Fibroblast of villous mesenchyme (primary cell): ENCODE results near the gene ADAR. TPM values are rescaled to one million over a fixed set of nuclear protein-coding genes. Genes with fewer than 3 reads are reported as not detected.

Experiments
- DNase-seq: peaks from one replicate; pipeline ENCODE4 v3.0.0-alpha.2; 2010; ENCODE audit warnings: low read depth
- H3K4me3 ChIP-seq: 2 replicates; pipeline ENCODE4 v1.5.1; 2011; ENCODE audit warnings: low read depth, mild to moderate bottlenecking, low read length
- total RNA-seq: library from RNA; depleted of rRNA; stranded (reverse); fragments of >200 nt; gene quantifications from 2 replicates; pipeline ENCODE4 v1.2.3, GENCODE V29; 2012
- TF ChIP-seq, protein P1 (sequence below): IDR thresholded peaks from 2 replicates; pipeline ENCODE4 v1.5.1; 2012; ENCODE audit warnings: low read depth, mild to moderate bottlenecking, low read length; ENCODE audit not compliant: insufficient read depth

ADAR gene
- total RNA-seq, 1 donor, result 142 TPM

DNA sequence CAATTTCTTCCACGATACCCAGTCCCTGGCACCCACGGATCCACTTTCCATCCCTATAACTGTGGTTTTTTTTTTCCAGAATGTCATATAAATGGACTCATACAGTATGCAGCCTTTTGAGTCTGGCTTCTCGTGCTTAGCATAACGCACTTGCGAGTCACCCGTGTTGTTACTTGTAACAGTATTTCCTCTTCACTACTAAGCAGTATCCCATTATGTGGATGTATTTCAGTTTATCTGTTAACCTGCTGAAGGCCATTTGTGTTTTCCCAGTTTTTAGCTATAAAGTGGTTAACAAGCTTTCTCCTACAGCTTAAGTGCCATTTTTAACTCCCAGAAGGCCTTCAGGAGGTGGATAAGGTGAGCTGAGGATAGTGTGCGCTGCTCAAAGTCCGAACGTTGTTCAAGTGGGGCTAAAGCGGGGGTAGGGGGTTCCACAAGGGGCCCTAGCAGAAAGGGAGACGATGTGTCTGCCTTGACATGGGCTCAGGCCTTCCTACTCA, 829 bp downstream of the ADAR start:
- TF ChIP-seq, protein P1, sequence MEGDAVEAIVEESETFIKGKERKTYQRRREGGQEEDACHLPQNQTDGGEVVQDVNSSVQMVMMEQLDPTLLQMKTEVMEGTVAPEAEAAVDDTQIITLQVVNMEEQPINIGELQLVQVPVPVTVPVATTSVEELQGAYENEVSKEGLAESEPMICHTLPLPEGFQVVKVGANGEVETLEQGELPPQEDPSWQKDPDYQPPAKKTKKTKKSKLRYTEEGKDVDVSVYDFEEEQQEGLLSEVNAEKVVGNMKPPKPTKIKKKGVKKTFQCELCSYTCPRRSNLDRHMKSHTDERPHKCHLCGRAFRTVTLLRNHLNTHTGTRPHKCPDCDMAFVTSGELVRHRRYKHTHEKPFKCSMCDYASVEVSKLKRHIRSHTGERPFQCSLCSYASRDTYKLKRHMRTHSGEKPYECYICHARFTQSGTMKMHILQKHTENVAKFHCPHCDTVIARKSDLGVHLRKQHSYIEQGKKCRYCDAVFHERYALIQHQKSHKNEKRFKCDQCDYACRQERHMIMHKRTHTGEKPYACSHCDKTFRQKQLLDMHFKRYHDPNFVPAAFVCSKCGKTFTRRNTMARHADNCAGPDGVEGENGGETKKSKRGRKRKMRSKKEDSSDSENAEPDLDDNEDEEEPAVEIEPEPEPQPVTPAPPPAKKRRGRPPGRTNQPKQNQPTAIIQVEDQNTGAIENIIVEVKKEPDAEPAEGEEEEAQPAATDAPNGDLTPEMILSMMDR, result no peak
- DNase-seq, result peak; percentile 46
- H3K4me3 ChIP-seq, result peak overlapping the region; percentile 89

DNA sequence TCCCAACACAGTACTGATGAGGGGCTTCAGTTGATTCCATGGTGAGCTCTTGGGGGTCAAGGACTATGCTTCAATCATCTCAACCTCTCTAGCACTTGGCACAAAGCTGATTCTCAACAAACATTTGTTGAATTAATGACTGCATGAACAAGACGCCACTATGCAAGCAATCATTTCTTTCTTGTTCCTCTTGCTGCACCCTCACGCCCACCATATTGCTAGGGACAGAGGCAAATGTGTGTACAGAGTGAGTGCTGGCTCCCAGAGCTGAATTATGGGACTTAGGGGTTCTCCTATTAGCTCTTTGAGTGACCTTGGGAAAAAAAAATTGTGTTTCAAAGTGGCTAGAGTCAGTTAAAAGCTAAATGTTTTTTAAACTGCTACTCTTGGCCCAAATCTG, 2.5 kb downstream of the ADAR start:
- TF ChIP-seq, protein P1, result no peak
- no peak overlapping the region for H3K4me3 ChIP-seq
- no peak for DNase-seq

DNA sequence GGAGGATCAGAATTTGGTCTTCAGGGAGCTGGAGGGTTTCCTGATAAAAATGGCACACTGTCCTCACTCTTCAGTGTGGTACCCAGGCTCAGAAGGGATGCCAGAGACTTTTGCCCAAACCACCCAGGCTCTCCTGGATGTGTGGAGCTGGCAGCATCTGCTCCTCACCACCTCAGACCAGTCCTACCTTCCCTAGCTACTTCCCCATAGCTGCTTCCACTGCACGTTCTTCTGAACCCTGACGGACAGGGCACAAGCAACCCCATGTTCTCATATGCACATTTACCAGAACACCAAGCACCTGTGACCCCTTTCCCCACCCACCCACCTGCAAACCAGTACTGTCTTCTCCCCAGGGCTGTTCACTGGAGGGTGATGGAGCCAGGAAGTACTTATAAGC, 4.7 kb downstream of the ADAR start:
- TF ChIP-seq, protein P1, result no peak
- DNase-seq, result no peak
- no peak overlapping the region for H3K4me3 ChIP-seq

DNA sequence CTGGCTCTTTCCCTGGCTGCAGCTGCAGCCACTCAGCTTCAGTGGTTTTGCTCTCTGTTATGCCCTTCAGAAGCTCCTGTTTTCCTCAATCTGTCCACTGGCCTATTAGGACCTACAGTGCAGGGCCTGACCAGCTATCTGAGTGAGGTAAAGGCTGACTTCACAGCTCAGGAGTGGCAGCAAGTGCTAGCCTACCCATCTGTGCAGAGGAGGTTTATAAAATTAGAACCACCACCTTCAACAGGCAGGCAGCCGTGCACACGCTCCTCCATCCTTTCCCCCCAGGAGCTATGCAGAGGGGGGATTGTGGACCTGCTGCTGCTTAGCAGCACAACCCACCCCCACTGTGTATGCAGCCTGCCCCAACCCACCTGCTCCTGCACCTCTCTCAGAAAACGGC, 8.3 kb downstream of the ADAR start:
- TF ChIP-seq, protein P1, result no peak
- no peak overlapping the region for H3K4me3 ChIP-seq
- DNase-seq, result no peak

DNA sequence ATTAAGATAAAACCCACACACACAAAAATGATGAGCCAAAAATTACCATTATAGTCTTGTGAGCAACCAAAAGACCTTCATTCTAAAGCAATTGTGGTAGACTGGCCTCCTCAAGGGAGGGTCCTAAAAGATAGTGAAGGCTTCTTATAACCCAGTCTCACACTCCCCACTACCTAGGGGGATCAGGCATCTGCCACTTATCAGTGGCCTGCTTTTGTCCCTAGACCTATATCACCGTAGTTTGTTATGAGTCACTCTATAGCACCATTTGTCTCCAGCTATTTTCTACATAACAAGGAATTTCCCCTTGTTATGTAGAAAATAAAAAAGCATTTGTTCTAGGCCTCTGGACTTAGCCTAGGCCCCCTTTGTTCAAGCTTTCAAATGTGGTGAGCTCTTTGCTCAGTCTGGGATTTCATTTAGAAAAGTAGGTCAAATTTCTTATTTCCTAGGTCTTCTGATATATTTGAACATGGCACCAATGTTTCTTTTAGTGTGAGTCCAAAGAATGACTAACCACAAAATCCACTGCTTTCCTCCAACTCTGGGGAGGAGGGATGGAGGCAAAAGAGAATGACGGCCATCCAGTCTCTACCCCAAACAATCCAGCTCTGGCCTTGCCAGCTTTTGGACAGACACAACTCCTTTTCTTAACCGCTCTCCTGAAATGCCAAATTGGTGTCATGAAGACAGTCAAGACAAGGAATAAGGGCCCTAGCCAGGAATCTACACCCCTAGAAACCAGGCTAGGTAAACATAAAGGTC, 8.9 kb downstream of the ADAR start:
- no peak for DNase-seq
- H3K4me3 ChIP-seq, result no peak overlapping the region
- TF ChIP-seq, protein P1, result no peak

DNA sequence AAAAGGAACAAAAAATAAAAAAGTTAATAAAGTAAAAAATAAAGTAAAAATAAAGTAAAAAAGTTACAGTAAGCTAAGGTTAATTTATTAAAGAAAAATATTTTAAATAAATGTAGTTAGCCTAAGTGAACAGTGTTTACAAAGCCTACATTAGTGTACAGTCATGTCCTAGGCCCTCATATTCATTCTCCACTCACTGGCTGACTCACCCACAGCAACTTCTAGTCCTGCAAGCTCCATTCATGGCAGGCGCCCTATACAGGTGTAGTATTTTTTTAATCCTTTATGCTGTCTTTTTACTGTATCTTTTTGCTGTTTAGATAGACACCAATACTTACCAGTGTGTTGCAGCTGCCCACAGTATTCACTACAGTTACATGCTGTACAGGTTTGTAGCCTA, 12.4 kb downstream of the ADAR start:
- no peak for DNase-seq

More for the DNA sequence above, 12.4 kb downstream of the ADAR start:
- TF ChIP-seq, protein P1, result no peak
- no peak overlapping the region for H3K4me3 ChIP-seq
